Mammary epithelial cell (primary cell): ENCODE measurements around the gene STON2.

Experiments
- EZH2 ChIP-seq: IDR thresholded peaks from 2 replicates; pipeline ENCODE4 v1.6.1; 2012; ENCODE audit warnings: low read length, inconsistent platforms, borderline replicate concordance
- TF ChIP-seq, protein P1 (sequence below), 2 donors: IDR thresholded peaks in 1 of 2; conservative IDR thresholded peaks in 1 of 2; 2 replicates each; pipeline ENCODE4 v1.5.1; 2011 to 2012; ENCODE audit warnings: inconsistent platforms in 2 of 2, low read length in 2 of 2, mild to moderate bottlenecking in 2 of 2, control low read depth in 1 of 2, low read depth in 1 of 2; ENCODE audit not compliant: insufficient read depth in 1 of 2; ENCODE audit errors: extremely low read depth in 1 of 2

DNA sequence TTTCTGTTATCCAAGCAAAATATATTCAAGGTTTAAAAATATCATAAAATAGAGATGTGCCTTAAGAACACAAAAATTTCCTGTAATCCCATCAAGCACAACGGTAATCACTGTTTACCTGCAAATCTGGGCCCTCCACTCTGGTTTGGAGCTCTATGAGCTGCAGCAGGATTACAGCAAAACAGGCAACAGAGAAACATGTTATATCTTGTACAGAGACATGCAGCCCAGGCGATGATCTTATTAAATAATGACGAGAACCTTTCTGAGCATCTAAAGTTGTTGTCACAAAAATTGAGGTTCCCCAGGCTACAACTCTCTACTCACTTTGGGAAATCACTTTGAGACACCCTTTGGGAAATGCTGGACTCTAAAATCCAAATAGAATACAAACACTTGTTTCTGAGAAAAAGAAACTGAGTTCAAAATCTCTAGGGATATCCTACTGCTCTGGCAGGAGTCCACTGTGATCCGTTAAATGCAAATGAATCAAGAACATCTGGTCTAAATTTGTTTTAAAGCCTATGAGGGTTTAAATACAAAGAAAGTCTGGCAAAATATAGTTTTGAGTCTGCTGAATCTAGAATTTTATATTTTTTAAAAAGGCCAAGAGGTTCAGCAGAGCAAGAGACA lies 36.3 kb downstream of the STON2 start:
- TF ChIP-seq, protein P1, sequence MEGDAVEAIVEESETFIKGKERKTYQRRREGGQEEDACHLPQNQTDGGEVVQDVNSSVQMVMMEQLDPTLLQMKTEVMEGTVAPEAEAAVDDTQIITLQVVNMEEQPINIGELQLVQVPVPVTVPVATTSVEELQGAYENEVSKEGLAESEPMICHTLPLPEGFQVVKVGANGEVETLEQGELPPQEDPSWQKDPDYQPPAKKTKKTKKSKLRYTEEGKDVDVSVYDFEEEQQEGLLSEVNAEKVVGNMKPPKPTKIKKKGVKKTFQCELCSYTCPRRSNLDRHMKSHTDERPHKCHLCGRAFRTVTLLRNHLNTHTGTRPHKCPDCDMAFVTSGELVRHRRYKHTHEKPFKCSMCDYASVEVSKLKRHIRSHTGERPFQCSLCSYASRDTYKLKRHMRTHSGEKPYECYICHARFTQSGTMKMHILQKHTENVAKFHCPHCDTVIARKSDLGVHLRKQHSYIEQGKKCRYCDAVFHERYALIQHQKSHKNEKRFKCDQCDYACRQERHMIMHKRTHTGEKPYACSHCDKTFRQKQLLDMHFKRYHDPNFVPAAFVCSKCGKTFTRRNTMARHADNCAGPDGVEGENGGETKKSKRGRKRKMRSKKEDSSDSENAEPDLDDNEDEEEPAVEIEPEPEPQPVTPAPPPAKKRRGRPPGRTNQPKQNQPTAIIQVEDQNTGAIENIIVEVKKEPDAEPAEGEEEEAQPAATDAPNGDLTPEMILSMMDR (conservative IDR thresholded peaks at IDR 0.05 in 1 of 2, IDR thresholded peaks at IDR 0.05 in 1 of 2; ENCODE audit: extremely low read depth in 1 of 2, insufficient read depth in 1 of 2, low read depth in 1 of 2, low read length in 2 of 2): no peak
- no peak for TF ChIP-seq EZH2
